WTC11 (cell line): ENCODE measurements around the gene CENPS.

Experiments
- CTCF ChIP-seq: fragments of 200-600 bp; IDR thresholded peaks from 2 replicates; pipeline ENCODE4 v1.8.0; 2022; ENCODE audit warnings: antibody characterized with exemption
- ESRRA ChIP-seq: sonication (generic); formaldehyde crosslinking; IDR thresholded peaks from 2 replicates; pipeline ENCODE4 v1.8.1; 2022; ENCODE audit warnings: mild to moderate bottlenecking, missing genetic modification reagents, borderline replicate concordance
- NR3C1 ChIP-seq: sonication (generic); formaldehyde crosslinking; conservative IDR thresholded peaks from 2 replicates; pipeline ENCODE4 v1.8.1; 2023; ENCODE audit warnings: low read depth, mild to moderate bottlenecking, missing genetic modification reagents
- TCF7 ChIP-seq: sonication (generic); formaldehyde crosslinking; IDR thresholded peaks from 2 replicates; pipeline ENCODE4 v1.8.0; 2022; ENCODE audit warnings: mild to moderate bottlenecking, low read depth, missing genetic modification reagents, moderate library complexity
- TP53 ChIP-seq: sonication (generic); formaldehyde crosslinking; IDR thresholded peaks from 2 replicates; pipeline ENCODE4 v1.8.1; 2023; ENCODE audit warnings: mild to moderate bottlenecking, missing genetic modification reagents
- ZNF138 ChIP-seq: sonication (generic); formaldehyde crosslinking; conservative IDR thresholded peaks from 2 replicates; pipeline ENCODE4 v1.8.1; 2022; ENCODE audit warnings: mild to moderate bottlenecking, moderate library complexity, missing genetic modification reagents
- ZNF396 ChIP-seq: fragments of 250-450 bp; sonication (Bioruptor Pico); IDR thresholded peaks from 2 replicates; pipeline ENCODE4 v1.8.0; 2021; ENCODE audit warnings: mild to moderate bottlenecking, moderate library complexity, borderline replicate concordance
- TF ChIP-seq, protein P1 (sequence below): sonication (generic); formaldehyde crosslinking; IDR thresholded peaks from 2 replicates; pipeline ENCODE4 v1.8.1; 2023; ENCODE audit warnings: mild to moderate bottlenecking, missing genetic modification reagents, moderate library complexity
- TF ChIP-seq, protein P2 (sequence below): sonication (generic); formaldehyde crosslinking; IDR thresholded peaks from 2 replicates; pipeline ENCODE4 v1.8.0; 2022; ENCODE audit warnings: mild to moderate bottlenecking, missing genetic modification reagents

DNA sequence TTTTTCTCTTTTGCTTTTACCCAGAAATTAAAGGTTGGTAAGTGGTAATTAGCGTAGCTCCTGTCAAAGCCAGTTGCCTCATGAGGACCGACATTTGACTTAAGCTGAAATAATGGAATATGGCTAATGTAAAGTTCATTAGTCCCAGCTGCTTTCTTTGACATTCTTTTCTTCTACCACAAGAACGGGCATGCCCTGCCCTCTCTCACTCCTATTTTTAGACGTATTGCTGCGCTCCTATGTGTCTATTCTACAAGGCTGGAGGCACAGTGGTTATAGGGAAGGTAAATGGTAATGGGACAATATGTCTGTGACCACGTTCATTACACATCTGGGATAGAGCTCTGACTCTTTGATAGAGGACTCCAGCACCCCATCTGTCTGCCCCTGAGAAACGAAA, 26.4 kb downstream of the CENPS start:
- no peak for TF ChIP-seq TCF7
- TF ChIP-seq ZNF138 (CRISPR knock-in tag) = no peak
- no peak for TF ChIP-seq CTCF
- no peak for TF ChIP-seq ZNF396
- TF ChIP-seq, protein P1, sequence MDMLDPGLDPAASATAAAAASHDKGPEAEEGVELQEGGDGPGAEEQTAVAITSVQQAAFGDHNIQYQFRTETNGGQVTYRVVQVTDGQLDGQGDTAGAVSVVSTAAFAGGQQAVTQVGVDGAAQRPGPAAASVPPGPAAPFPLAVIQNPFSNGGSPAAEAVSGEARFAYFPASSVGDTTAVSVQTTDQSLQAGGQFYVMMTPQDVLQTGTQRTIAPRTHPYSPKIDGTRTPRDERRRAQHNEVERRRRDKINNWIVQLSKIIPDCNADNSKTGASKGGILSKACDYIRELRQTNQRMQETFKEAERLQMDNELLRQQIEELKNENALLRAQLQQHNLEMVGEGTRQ (CRISPR knock-in tag) = no peak
- no peak for TF ChIP-seq TP53 (CRISPR knock-in tag)
- no peak for TF ChIP-seq NR3C1
- TF ChIP-seq, protein P2, sequence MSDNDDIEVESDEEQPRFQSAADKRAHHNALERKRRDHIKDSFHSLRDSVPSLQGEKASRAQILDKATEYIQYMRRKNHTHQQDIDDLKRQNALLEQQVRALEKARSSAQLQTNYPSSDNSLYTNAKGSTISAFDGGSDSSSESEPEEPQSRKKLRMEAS (CRISPR knock-in tag) = no peak
- no peak for TF ChIP-seq ESRRA (CRISPR knock-in tag)
